Measurements from ENCODE around the gene MYO3A.
"Not testable (repeated sequence)": the region's sequence is repeated elsewhere in the genome, so short reads cannot be mapped to it uniquely, and the experiment has no call there.

The MYO3A gene

DNA sequence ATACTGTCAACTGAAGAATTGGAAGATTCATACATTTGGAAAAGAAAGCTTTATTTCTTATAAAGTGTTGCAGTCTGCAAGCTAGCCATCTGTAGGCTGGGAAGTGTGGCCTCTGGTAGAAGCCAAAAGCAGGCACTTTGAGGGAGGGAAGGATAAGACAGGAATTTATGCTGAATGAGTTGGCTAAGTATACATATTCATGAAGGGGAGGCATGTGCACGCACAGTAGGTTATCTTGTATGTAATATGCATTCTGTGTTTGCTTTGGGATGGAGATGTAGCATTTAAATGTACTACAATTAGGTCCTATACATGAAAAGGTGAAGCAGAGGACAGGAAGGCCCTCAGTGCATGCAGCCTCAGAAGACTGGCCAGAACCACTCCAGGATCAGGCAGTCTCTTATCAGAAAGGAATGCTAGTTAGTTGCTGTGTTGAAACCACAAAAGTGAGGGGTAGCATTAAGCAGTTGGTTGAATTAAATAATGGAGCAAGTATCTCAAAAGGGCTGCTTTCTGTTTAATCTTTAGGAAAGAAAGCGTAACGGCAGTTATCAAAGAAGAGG, 40.9 kb downstream of the MYO3A start:
- no peak for DNase-seq (ENCODE audit: low spot score)

DNA sequence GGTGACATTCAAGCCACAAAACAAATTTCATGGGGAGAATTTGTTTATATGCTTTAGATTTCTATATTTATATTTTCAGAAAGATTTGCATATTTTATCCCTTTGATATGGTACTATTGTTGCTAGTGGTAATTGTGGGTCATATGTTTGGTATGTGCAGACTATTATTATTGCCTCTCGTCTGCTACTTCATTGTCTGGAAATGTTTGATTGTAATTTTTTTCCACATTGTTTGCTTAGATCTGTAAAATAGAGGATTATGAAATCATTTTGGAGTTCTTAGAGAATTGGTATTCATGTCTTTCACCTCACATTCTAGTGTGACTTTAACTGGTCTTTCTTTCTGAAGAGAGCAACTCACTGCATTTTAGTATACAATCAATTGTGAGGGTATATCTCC, 44.7 kb downstream of the MYO3A start:
- DNase-seq (ENCODE audit: low spot score), result no peak

DNA sequence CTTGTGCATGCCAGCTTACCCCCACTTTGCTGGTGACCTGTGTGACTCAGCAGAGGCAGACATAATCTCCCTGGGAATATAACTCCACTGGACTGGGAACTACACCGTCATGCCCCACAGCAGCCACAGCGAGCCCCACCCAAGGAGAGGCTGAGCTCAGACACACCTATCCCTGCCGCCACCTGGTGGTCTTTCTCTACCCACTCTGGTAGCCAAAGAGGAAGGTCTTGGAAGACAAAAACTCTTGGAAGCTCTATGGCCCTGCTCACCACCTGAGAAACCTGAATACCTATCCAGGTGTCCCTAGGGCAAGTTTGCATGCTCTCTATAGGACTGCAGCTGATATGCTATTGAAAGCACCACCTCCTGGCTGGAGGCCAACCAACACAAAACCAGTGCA, 48.1 kb downstream of the MYO3A start:
- no peak for DNase-seq (ENCODE audit: low spot score)

DNA sequence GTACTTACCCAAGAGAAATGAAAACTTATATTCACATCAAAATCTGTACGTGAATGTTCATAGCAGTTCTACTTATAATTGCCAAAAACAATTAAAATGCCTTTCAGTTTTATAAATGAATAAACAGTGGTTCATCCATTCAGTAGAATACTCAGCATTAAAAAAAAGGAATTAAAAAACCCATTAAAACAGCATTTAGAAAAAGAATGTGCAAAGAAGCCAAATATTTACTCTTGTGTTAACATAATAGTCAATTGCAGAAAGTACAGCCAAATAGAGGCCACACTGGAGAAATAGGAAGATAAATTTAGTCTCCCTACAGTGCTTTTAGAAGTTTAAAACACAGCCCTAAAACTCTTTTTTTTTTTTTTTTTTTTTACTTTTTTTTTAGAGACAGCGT, 54.6 kb downstream of the MYO3A start:
- no peak for DNase-seq (ENCODE audit: low spot score)

DNA sequence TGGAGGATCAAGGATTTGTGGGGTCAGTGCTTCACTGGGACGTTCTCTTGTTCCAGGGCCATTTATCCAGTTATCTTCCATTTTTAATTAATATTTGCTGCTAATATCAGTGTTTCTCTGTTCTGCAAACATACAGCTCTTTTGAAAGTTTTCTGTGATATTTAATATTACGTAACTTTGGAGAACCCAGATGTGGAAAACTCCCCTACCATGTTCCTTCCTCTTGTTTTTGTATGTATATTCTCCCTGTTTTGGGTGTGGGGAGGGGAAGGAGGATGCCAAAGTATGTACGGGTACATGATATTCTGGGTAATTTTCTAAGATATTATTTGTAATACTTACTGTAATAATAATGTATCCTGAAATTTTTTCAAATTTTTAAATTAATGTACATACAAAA, 55.9 kb downstream of the MYO3A start:
- no peak for DNase-seq (ENCODE audit: low spot score)

DNA sequence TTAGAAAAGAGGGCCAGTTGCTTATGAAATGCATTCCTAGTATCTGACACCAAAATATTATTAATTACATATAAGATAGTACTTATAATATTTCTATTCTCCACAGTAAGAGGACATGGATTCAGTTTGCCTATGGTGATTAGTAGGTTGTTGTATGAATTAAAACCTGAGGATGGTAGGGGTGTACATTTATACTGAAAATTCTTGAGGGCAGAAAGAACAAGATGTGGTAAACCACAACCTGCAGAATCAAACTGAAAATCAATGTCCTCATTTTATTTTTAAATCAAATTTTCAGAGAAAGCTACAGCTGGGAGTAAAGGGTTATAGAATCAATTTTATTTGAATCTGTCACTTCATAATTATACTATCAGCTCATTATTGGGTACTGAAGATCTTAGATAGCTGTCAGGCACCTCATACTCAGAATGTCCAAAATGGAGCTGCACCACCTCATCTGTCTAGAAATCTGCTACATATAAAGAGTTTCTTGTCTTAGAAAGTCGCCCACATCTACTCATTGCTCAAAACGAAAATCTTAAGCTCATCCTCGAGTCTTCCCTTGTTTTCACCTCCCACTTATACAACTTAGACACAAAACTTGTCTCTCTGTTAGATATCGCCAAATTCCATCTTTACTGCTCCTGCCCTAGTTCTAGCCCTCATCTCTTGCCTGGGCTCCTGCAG, 65.4 kb downstream of the MYO3A start:
- DNase-seq (ENCODE audit: low spot score), result no peak

DNA sequence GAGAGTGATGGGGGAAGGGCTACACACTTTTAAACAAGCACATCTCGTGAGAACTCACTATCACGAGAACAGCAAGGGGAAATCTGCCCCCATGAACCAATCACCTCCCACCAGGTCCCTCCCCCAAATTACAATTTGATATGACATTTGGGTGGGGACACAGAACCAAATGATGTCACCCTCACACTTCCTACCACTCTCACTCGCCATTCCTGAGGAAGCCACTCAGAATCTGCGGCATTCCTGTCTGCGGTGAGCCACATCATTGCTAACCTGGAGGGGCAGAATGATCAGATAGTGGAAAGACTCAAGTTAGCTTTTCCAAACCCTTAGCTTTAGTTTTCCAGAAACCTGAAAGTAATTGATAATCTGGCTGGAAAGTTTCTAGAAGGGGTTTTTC, 66.9 kb downstream of the MYO3A start:
- no peak for DNase-seq (ENCODE audit: low spot score)

DNA sequence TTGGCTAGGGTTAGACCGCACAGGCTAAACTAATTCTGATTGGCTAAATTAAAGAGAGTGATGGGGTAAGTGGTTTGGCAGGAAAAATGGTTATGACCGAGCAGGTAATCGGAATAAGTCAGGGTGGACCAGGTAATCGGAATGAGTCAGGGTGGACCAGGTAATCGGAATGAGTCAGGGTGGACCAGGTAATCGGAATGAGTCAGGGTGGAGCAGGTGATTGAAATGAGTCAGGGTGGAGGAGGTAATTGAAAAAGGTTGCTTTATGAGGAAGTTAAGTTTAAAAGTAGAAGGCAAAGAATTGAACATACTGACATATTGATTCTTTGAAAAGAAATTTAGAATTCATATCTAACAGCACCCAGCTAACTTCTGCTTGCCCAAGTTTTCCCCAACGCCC, 68.4 kb downstream of the MYO3A start:
- DNase-seq (ENCODE audit: low spot score), result not testable (repeated sequence)

DNA sequence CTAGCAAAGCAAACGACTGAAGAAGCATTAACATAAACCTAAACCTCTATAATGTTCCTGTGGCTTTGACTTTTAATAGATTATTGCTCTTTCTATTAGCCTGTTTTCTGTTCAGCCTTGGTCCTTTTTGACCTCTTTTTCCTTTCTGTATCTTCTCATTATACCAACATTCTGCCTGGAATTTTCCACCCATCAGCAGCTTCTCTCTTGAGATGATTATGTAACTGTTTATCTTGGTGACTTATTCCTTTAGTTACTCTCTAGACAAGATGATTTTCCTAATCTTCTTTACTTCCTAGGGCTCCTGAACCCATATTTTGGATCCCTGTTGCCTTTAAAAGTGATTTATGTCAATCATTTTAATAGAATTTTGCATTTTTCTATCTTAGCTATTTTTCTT, 81.1 kb downstream of the MYO3A start:
- DNase-seq (ENCODE audit: low spot score), result no peak

DNA sequence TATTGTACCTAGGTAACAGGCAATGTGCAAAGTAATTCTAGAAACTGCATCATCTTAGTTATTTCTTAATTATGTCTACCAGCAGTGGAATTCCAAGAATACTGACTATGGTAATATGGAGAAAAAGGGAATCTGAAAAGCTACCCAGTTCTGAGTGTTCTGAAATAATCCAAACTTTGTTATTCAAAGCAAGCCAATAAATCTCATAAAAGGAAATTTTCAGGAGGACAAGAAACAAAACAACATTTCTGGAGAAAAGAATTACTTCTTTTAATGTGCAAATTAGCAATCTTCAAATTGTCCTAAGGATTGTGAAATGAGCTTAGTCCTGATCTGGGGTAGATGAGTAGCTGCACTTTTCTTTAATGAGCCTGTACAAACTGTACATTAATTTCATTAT, 88.8 kb downstream of the MYO3A start:
- DNase-seq (ENCODE audit: low spot score), result no peak

DNA sequence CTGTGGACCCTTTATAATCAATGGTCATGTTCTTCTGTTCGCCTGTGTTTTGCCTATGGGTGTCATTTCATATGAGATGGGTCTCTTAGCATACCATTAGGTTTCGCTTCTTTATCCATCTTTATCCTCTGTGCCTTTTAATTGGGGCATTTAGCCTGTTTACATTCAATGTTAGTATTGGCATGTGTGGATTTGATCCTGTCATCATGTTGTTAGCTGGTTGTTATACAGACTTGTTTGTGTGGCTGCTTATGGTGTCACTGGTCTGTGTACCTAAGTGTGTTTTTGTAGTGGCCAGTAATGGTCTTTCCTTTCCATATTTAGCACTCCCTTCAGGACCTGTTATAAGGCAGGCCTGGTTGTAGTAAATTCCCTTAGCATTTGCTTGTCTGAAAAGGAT, 90.3 kb downstream of the MYO3A start:
- DNase-seq (ENCODE audit: low spot score), result no peak

DNA sequence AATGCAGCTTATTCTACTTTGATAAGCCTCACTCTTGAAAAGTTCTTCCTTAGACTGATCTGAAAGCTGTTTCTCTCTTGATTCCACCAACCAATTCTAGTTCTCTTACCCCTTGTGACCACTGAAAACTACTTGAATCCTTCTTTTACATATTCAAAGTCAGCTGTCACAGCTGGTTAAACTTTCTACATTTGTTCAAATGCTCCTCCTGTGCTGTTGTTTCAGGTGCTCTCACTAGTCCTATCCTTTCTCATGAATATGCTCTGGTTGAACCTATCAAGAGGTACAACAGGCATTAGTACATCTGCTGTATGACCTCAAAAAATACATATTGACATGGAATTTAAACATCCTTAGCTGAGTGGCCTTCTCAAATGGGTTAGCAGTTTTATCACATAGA, 91.5 kb downstream of the MYO3A start:
- DNase-seq (ENCODE audit: low spot score), result no peak

DNA sequence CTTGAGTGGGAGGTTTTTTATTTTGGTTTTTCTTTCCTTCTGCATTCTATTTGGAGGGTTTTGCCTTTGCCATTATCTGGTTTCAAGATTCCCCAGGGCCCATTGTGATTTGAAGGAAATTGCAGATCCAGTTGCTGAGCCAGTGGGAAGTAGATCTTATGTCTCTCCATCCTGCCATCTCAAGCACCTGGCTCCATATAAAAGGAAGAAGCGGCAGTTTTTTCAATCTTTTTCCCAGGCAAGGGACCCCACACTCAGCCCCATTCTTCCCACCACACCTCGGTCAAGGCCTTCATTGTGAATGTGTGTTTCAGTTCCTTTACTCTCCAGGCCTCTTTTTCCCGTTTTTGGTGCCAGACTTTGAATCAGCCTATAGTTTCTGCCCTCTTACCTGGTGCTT, 95.8 kb downstream of the MYO3A start:
- DNase-seq (ENCODE audit: low spot score), result no peak

DNA sequence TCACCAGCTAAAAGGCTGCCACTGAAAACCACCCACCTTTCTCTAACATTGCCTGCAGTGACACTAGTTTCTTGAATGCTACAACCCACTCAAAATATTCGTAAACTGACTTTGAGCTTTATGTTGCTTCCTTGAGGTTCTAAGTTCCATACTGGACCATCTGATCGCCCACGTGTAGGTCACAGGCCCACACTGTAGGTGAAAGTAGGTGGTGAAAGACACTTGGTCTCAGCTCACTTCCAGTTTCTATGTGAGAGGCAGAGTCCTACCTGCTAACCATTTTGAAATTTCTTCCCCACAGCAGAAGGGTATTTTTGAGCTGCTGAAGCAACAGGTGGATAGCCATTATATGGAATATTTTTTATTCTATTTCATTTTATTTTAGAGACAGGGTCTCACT, 97.3 kb downstream of the MYO3A start:
- DNase-seq (ENCODE audit: low spot score), result no peak

DNA sequence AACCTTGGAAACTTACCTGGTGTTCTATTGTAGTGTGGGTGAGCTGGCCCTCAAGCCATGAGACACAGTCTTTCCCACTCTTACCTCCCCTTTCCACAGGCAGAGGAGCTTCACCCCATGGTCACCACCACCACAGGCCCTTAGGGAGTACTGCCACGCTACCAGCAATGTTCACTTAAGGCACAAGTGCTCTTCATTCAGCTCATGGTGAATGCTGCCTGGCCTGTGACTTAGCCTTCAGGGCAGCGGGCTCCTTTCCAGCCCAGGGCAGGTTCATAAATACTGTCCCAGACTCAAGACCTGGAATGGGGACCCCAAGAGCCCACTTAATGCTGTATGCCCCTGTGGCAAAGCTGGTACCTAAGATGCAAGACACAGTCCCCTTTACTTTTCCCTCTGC, 109.4 kb downstream of the MYO3A start:
- no peak for DNase-seq (ENCODE audit: low spot score)

DNA sequence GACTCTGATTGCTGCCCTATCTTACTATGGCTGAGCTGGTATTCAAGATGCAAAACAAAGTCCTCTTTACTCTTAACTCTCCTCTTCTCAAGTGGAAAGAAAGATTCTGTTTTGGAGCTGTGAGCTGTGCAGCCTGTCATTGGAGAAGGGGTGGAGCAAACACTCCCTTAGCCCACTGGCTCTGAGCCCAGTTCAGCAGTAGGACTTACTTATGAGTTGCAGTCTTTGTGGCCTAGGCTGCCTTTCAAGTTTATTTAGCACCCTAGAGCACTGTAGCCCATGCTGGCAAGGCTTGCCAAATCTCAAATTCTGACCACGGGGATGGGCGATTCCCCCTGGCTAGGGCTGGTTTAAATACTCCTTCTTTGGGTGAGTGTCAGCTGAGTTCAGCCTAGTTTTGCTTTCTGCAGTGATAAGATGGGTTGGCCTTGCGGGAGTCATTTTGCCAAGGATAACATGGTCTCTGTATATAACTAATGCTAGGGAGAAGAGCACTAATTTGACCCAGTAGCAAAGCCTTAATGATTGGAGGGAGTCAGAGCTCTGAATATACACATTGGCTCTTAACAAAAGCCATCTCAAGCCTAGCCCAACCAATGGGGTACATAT, 110.2 kb downstream of the MYO3A start:
- DNase-seq (ENCODE audit: low spot score), result no peak

DNA sequence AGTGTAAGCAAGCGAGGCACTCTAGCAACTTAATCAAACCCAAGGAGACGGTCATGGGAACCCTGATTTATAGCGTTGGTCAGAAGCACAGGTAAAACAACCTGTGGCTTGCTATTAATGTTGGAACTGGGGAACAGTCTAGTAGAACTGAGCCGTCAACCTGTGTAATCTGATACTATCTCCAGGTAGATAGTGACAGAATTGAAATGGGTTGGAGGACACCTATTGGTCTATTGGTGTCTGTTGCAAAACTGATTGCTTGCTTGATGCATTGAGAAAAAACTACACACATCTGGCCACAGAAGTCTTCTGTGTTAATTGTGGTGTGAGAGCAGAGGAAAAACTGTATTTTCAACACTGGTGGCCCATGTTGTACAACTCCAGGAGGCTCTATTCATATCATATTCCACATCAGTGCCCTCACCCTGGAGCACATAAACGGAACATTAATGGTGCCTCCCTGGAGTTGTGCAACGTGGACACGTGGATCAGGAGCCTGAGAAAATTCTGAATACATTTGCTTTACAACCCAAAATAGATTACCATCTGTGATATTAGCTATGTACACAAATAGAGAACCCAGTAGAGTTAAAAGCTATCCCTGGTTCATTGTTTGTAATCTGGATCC, 112.2 kb downstream of the MYO3A start:
- no peak for DNase-seq (ENCODE audit: low spot score)

DNA sequence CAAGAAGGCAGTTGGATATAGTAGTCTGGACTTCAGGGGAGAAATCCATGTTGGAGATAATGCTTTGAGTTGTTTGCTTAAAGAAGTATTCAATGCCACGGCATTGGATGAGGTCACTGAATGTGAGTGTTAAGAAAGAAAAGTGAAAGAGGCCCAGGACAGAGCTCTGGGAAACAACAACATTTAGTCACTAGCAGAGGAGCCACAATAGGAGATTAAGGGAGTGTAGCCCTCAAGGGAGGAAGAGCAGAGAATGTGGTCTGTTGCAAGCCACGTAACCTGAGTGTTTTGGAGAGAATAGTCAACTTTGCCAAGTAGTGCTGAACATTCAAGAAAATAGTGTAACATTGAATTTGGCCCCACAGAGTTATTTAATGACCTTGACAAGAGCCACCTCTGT, 114.7 kb downstream of the MYO3A start:
- DNase-seq (ENCODE audit: low spot score), result no peak

DNA sequence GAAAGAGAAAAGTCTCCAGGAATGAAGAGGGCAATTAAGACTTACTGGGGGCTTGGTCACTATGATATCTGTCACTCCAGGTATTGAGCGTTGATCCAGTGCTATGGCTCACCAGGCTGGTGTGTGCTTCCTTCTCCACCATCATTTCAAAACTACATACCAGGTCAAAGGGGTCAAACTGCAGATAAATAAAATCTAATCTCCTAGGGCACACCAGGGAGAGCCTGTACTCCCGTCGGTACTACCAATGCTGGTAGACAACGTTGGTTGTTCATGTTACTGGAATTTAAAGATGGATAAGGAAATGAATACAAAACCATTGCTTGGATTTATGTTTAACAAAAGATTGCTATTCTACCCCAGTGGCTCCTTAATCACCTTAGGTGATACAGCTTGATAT, 118.3 kb downstream of the MYO3A start:
- DNase-seq (ENCODE audit: low spot score), result no peak

DNA sequence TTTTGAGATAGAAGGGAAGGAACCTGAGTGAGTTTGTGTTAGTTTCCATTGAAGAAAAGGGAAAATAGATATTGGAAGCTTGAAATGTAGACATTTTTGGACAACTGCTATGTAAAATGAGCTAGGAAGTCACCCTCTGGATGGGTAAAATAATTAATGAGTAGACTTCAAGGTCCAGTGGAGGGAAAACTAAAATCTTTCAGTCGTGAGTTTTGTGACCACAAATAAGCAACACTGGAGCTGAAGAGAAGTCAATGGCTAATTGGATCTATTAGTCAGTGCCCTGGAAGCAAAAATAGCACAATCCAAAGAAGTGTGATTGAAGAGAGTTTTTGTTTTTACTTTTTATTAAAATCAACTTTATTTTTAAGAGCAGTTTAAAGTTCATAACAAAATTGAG, 123.4 kb downstream of the MYO3A start:
- DNase-seq (ENCODE audit: low spot score), result no peak

DNA sequence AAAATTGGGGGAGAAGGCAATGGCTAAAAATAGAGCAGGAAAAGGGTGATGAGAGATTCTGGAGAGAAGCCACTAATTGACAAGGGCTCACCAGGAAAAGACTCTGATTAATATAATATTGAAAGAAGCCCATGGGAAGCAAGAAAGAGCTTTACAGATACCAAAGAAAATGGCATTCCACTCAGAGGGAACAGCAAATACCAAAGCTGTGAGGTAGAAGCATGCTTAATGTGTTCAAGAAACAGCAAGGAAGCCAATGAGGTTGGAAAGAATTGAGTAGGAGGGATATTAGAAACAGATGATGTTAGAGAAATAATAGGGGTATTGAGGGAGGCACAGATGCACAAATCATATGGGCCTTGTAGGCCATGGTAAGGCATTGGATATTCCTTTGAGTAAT, 130.1 kb downstream of the MYO3A start:
- DNase-seq (ENCODE audit: low spot score), result no peak

DNA sequence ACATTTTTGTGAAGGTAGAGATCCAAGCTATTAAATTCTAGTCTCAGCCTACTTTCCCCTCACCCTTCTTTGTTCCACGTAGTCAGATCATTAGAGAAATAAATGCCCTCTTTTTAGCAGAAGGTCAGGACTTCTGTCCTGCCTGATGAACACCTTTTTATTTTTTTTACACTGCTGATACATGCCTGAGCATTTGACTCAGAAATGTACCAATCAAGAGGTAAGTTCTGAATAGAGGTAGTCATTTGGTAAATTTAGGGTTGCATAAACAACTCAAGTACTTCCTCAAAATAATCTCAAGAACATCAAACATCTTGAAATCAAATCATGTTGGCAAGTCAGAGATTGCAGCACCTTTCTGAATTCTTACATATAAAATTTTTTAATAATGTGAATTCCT, 133.7 kb downstream of the MYO3A start:
- DNase-seq (ENCODE audit: low spot score), result no peak

DNA sequence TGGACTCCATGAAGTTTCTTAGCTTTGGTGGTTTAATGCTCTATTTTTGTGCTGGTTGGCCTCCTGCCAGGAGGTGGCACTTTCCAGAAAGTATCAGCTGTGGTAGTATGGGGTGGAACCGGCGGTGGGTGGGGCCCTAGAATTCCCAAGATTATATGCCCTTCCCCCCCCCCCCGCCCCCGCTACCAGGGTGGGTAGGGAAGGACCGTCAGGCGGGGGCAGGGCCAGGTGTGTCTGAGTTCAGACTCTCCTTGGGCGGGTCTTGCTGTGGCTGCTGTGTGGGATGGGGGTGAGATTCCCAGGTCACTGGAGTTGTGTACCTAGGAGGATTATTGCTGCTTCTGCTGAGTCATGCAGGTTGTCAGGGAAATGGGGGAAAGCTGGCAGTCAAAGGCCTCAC, 146.9 kb downstream of the MYO3A start:
- DNase-seq (ENCODE audit: low spot score), result not testable (repeated sequence)

DNA sequence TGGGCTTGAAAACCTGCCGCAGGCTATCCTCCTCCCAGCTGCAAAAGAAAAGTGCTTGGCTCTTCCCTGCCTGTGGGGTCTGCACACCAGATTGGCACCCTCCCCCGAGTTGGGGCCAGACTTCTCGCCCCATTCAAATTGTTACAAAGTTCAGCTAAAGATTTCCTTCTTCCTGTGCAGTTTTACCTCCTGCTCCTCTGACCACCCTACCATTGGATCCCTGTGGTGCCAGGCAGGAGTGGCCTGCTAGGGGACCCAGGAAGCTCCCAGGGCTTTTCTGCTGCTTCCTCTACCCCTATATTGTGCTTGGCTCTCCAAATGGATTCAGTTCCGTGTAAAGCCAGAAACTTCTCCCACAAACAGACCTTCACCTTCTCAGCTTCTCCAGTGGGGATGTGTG, 147.4 kb downstream of the MYO3A start:
- no peak for DNase-seq (ENCODE audit: low spot score)

Data from germinal center (tissue), 1 donor.